Mucosa of rectum (tissue), 2 donors: ENCODE measurements around the gene LRRC3C.
A peak's percentile ranks its signal among the peaks of the same experiment; 100 is the strongest.
"Not testable (repeated sequence)": the region's sequence is repeated elsewhere in the genome, so short reads cannot be mapped to it uniquely, and the experiment has no call there.

Experiments
- H3K27ac ChIP-seq, 2 donors: one replicate each; pipeline ENCODE4 v1.7.0; 2013; ENCODE audit warnings: inconsistent platforms in 2 of 2, low read depth in 2 of 2, low read length in 2 of 2
- H3K27me3 ChIP-seq, 2 donors: one replicate each; pipeline ENCODE4 v1.7.0; 2013; ENCODE audit warnings: low read length in 2 of 2; ENCODE audit not compliant: control insufficient read depth in 2 of 2, insufficient read depth in 2 of 2
- H3K36me3 ChIP-seq, 2 donors: one replicate each; pipeline ENCODE4 v1.7.0; 2013; ENCODE audit warnings: low read length in 2 of 2; ENCODE audit not compliant: control insufficient read depth in 2 of 2, insufficient read depth in 2 of 2
- H3K4me1 ChIP-seq, 2 donors: one replicate each; pipeline ENCODE4 v1.7.0; 2013; ENCODE audit warnings: low read length in 2 of 2, mild to moderate bottlenecking in 1 of 2; ENCODE audit not compliant: control insufficient read depth in 2 of 2, insufficient read depth in 2 of 2
- H3K4me3 ChIP-seq, 2 donors: one replicate each; pipeline ENCODE4 v1.7.0; 2013; ENCODE audit warnings: low read length in 2 of 2
- H3K9ac ChIP-seq, 2 donors: one replicate each; pipeline ENCODE4 v1.7.0; 2013; ENCODE audit warnings: low read length in 2 of 2, low read depth in 1 of 2, mild to moderate bottlenecking in 1 of 2
- H3K9me3 ChIP-seq, 2 donors: one replicate each; pipeline ENCODE4 v1.7.0; 2013; ENCODE audit warnings: low read length in 2 of 2; ENCODE audit not compliant: control insufficient read depth in 2 of 2
- donor health status: healthy.
- donor health status: Normal muscosa, but diverticular disease.

LRRC3C gene

GRCh38 chr17:39927101-39927928, at the start of gene LRRC3C, which contains the start of gene ORMDL3:
Gene LRRC3C (plus strand): TSS chr17:39927732. CDS start chr17:39941524, 13,792 bp downstream.
Gene ORMDL3 (minus strand): TSS chr17:39927601. CDS start chr17:39924203, 3,398 bp downstream.
- peak within 1 kb of the TSS; percentile 89 to 91 for H3K27ac ChIP-seq
- peak within 1 kb of the TSS; percentile 80 to 92 for H3K4me3 ChIP-seq
- no peaks in the 10 kb centered on the region for H3K9me3 ChIP-seq
- H3K27me3 ChIP-seq, result no peaks in the 10 kb centered on the region
- peak within 1 kb of the TSS; percentile 80 to 89 for H3K9ac ChIP-seq
- H3K36me3 ChIP-seq, result peaks cover 16 to 19% of the 10 kb centered on the region in 2 donors
- peaks cover 15 to 31% of the 10 kb centered on the region in 2 donors for H3K4me1 ChIP-seq

GRCh38 chr17:39886102-39886501, 41.4 kb upstream of the LRRC3C start:
- not testable (repeated sequence) for H3K27ac ChIP-seq, H3K9me3 ChIP-seq, H3K27me3 ChIP-seq, H3K36me3 ChIP-seq, H3K4me1 ChIP-seq, H3K9ac ChIP-seq, H3K4me3 ChIP-seq

GRCh38 chr17:39887078-39887477, 40.5 kb upstream of the LRRC3C start:
- H3K27me3 ChIP-seq, result no peaks in the 10 kb centered on the region
- no peaks in the 10 kb centered on the region for H3K36me3 ChIP-seq
- H3K9ac ChIP-seq, result no peak overlapping the region
- H3K27ac ChIP-seq, result no peak overlapping the region
- no peaks in the 10 kb centered on the region for H3K4me1 ChIP-seq
- no peak overlapping the region for H3K4me3 ChIP-seq
- H3K9me3 ChIP-seq, result no peaks in the 10 kb centered on the region

GRCh38 chr17:39889200-39889599, 38.3 kb upstream of the LRRC3C start:
- Histone ChIP-seq H3K4me3 (no peak overlapping the region), H3K4me1 (no peaks in the 10 kb centered on the region), H3K27me3 (no peaks in the 10 kb centered on the region), H3K9ac (no peak overlapping the region), H3K36me3 (no peaks in the 10 kb centered on the region), H3K9me3 (no peaks in the 10 kb centered on the region), H3K27ac (no peak overlapping the region)

- Histone ChIP-seq H3K9ac (no peak overlapping the region), H3K9me3 (no peaks in the 10 kb centered on the region), H3K27ac (no peak overlapping the region), H3K4me3 (no peak overlapping the region), H3K36me3 (no peaks in the 10 kb centered on the region), H3K27me3 (no peaks in the 10 kb centered on the region), H3K4me1 (no peaks in the 10 kb centered on the region)
These were observed 32.7 kb upstream of the LRRC3C start for GRCh38 chr17:39894681-39895376.

GRCh38 chr17:39898088-39898487, 29.4 kb upstream of the LRRC3C start:
- no peak overlapping the region for H3K27ac ChIP-seq
- H3K9ac ChIP-seq, result no peak overlapping the region
- no peaks in the 10 kb centered on the region for H3K27me3 ChIP-seq
- no peaks in the 10 kb centered on the region for H3K36me3 ChIP-seq
- no peaks in the 10 kb centered on the region for H3K4me1 ChIP-seq
- H3K9me3 ChIP-seq, result no peaks in the 10 kb centered on the region
- no peak overlapping the region for H3K4me3 ChIP-seq

- Histone ChIP-seq H3K4me3 (no peak overlapping the region), H3K9ac (no peak overlapping the region), H3K36me3 (no peaks in the 10 kb centered on the region), H3K27ac (no peak overlapping the region), H3K4me1 (no peaks in the 10 kb centered on the region), H3K27me3 (no peaks in the 10 kb centered on the region), H3K9me3 (no peaks in the 10 kb centered on the region)
These were observed 28.3 kb upstream of the LRRC3C start for GRCh38 chr17:39899215-39899614.

- not testable (repeated sequence) for H3K9ac ChIP-seq, H3K4me3 ChIP-seq, H3K27ac ChIP-seq, H3K4me1 ChIP-seq, H3K9me3 ChIP-seq, H3K27me3 ChIP-seq
- peaks cover 9 to 13% of the 10 kb centered on the region in 2 donors for H3K36me3 ChIP-seq
These were observed 25.5 kb upstream of the LRRC3C start for GRCh38 chr17:39902027-39902426.

GRCh38 chr17:39903158-39903884, 24.2 kb upstream of the LRRC3C start:
- Histone ChIP-seq H3K9ac (no peak overlapping the region), H3K4me3 (no peak overlapping the region), H3K36me3 (peaks cover 14 to 18% of the 10 kb centered on the region in 2 donors), H3K27me3 (no peaks in the 10 kb centered on the region), H3K4me1 (no peaks in the 10 kb centered on the region), H3K9me3 (no peaks in the 10 kb centered on the region), H3K27ac (no peak overlapping the region)

- Histone ChIP-seq H3K36me3 (peaks cover 20 to 25% of the 10 kb centered on the region in 2 donors), H3K9me3 (no peaks in the 10 kb centered on the region), H3K27me3 (no peaks in the 10 kb centered on the region), H3K27ac (no peak overlapping the region), H3K4me1 (no peaks in the 10 kb centered on the region), H3K9ac (no peak overlapping the region), H3K4me3 (no peak overlapping the region)
These were observed 22.6 kb upstream of the LRRC3C start for GRCh38 chr17:39904990-39905288.
